ENCODE data around the gene POLD3. TPM values are rescaled to one million over a fixed set of nuclear protein-coding genes. Genes with fewer than 3 reads are reported as not detected.

The POLD3 gene
- total RNA-seq, 2 experiments from 2014 or later: 4.6 to 5.2 TPM

DNA sequence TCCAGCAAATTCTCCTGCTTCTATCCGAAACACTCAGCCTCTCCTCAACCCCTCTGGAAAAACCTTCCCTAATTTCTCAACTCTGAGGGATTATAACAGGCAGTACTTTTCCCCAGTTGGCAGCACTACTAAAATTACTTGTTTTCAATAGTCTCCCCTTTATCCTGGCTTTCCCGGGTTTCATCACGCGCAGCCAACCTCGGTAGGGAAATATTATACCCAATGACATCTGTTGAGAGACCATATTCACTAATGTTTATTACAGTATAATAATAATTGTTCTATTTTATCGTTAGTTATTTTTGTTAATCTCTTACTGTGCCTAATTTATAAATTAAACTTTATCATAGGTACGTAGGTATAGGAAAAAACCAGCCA is 330 bp upstream of the POLD3 start:
- Histone ChIP-seq H3K27me3 (ENCODE audit: control insufficient read depth in 1 of 2, insufficient read depth in 2 of 2, low read length in 2 of 2) (no peaks in the 10 kb centered on the region), H3K4me1 (ENCODE audit: insufficient read depth, low read length) (peaks cover 13% of the 10 kb centered on the region), H3K27ac (ENCODE audit: low read depth in 1 of 2, low read length in 2 of 2) (peak overlapping the region in 1 of 2 donors; percentile 90), H3K4me3 (ENCODE audit: low read length) (peak overlapping the region; percentile 84), H3K9me3 (ENCODE audit: control insufficient read depth in 1 of 2, insufficient read depth in 1 of 2, low read length in 2 of 2) (no peaks in the 10 kb centered on the region), H3K36me3 (ENCODE audit: insufficient read depth, low read length) (peaks cover 2% of the 10 kb centered on the region)
- TF ChIP-seq, protein P1, sequence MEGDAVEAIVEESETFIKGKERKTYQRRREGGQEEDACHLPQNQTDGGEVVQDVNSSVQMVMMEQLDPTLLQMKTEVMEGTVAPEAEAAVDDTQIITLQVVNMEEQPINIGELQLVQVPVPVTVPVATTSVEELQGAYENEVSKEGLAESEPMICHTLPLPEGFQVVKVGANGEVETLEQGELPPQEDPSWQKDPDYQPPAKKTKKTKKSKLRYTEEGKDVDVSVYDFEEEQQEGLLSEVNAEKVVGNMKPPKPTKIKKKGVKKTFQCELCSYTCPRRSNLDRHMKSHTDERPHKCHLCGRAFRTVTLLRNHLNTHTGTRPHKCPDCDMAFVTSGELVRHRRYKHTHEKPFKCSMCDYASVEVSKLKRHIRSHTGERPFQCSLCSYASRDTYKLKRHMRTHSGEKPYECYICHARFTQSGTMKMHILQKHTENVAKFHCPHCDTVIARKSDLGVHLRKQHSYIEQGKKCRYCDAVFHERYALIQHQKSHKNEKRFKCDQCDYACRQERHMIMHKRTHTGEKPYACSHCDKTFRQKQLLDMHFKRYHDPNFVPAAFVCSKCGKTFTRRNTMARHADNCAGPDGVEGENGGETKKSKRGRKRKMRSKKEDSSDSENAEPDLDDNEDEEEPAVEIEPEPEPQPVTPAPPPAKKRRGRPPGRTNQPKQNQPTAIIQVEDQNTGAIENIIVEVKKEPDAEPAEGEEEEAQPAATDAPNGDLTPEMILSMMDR (IDR thresholded peaks at IDR 0.05): no peak
- Mint-ChIP-seq H3K9me3 (no peaks in the 10 kb centered on the region), H3K36me3 (ENCODE audit: low read depth) (peaks cover 35% of the 10 kb centered on the region), H3K4me1 (ENCODE audit: low read depth) (peaks cover 28% of the 10 kb centered on the region), H3K27me3 (no peaks in the 10 kb centered on the region), H3K27ac (peak overlapping the region; percentile 92), H3K4me3 (peak overlapping the region; percentile 97)
- POLR2A ChIA-PET: interaction anchor here (0.9 to 1.9 kb wide), 5 partner anchors 13 to 831 kb away, joined by 4 to 51 read pairs (median 7); partner anchors contain the start of genes LIPT2, PGM2L1 and RAB6A
- CTCF ChIA-PET: interaction anchor here (1.9 kb wide), 1 partner anchor 99 kb away, joined by 5 read pairs; the partner anchor contains the start of gene LIPT2
- intact Hi-C loops (cut with DNase I, micrococcal nuclease): loop anchor here (2.0 to 10.0 kb wide), 10 partner anchors 99 to 1853 kb away; partner anchors contain the start of genes LIPT2 (in 2 of the 2), C2CD3 (in 1 of the 2), EMSY (in 1 of the 2) and PLEKHB1 (in 1 of the 2)
- DNase-seq (no peak), ATAC-seq (ENCODE audit: poor library complexity) (no peak)

DNA sequence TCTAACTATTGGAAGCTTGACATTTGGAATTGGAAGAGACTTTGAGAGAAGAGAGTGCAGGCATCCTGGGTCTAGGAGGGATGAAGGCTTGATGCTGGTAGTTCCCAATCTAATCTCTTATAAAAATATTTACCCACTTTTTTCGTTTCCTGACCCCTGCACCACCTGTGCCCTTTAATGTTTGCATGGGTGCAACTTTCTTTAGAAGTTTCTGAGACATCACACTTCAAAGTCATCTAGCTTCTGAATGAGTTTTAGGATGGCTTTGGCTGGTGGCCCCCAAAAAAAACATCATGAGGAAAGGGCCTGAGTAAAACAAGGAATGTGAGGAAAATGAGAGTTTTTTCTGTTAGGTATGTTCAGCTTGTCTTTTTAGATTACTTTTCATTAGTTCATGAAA is 1.1 kb downstream of the POLD3 start:
- CTCF ChIA-PET: interaction anchor here (0.6 to 1.9 kb wide), 3 partner anchors 100 to 158 kb away, joined by 3 to 5 read pairs (median 3); partner anchors contain the start of gene LIPT2
- peaks cover 42% of the 10 kb centered on the region for H3K36me3 Mint-ChIP-seq (ENCODE audit: low read depth)
- no peaks in the 10 kb centered on the region for H3K9me3 Mint-ChIP-seq
- Histone ChIP-seq H3K27me3 (ENCODE audit: control insufficient read depth in 1 of 2, insufficient read depth in 2 of 2, low read length in 2 of 2) (no peaks in the 10 kb centered on the region), H3K4me1 (ENCODE audit: insufficient read depth, low read length) (peaks cover 13% of the 10 kb centered on the region), H3K36me3 (ENCODE audit: insufficient read depth, low read length) (peaks cover 9% of the 10 kb centered on the region), H3K27ac (ENCODE audit: low read depth in 1 of 2, low read length in 2 of 2) (peak overlapping the region; percentile 85 to 90), H3K9me3 (ENCODE audit: control insufficient read depth in 1 of 2, insufficient read depth in 1 of 2, low read length in 2 of 2) (no peaks in the 10 kb centered on the region), H3K4me3 (ENCODE audit: low read length) (peak overlapping the region; percentile 84)
- DNase-seq (no peak), ATAC-seq (ENCODE audit: poor library complexity) (no peak)
- TF ChIP-seq, protein P1 (IDR thresholded peaks at IDR 0.05): no peak
- H3K4me1 Mint-ChIP-seq (ENCODE audit: low read depth): peaks cover 28% of the 10 kb centered on the region
- intact Hi-C loops (cut with DNase I, micrococcal nuclease): loop anchor here (2.0 to 10.0 kb wide), 10 partner anchors 101 to 1851 kb away; partner anchors contain the start of genes LIPT2 (in 2 of the 2), C2CD3 (in 1 of the 2), EMSY (in 1 of the 2) and PLEKHB1 (in 1 of the 2)
- H3K27ac Mint-ChIP-seq: peak overlapping the region; percentile 92
- POLR2A ChIA-PET: interaction anchor here (0.5 to 1.9 kb wide), 5 partner anchors 12 to 195 kb away, joined by 3 to 51 read pairs (median 7); partner anchors contain the start of genes LIPT2 and PGM2L1
- peak overlapping the region; percentile 97 for H3K4me3 Mint-ChIP-seq
- H3K27me3 Mint-ChIP-seq: no peaks in the 10 kb centered on the region

DNA sequence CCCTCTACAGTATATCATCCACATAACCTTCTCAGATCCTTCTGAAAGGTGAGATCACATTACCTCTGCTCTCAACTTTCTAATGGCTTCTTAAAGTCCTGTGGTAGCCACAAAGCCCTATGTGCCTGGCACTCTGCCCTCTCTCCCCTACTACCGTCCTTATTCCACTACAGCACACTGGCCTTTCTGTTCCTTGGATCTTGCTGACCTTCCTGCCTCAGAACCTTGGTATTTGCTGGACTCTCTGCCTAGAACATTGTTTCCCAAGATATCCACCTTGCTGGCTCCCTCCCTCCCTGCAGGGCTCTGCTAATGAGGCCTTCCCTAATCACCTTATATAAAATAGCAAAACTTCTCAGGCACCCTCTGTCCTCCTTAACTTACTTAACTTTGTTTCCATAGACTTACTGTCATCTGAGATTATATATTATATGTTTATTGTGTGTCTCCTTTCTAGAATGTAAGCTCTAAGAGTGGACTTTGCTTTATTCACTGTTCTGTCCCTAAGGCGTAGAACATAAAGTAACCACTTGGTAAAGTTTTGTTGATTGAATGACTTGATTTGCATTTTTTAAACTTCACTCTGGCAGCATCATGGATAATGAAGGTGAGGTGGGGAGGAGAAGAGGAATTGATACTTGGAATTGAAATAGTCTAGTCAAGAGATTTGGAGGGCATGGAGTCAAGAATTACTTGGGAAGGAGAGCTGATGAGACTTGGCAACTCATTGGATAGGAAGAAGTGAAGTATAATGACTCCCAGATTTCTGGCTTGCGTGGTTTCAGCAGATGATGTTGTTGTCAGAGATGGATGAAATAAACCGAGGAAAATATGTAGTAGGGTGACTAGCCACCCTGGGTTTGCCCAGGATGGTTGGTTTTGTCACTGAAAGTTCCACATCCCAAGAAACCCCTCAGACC is 10.5 kb downstream of the POLD3 start:
- ChIA-PET POLR2A (interaction anchor here (1.4 kb wide), 1 partner anchor 110 kb away, joined by 5 read pairs; the partner anchor contains the start of gene LIPT2), CTCF (no interaction called here)
- Histone ChIP-seq H3K27me3 (ENCODE audit: control insufficient read depth in 1 of 2, insufficient read depth in 2 of 2, low read length in 2 of 2) (no peaks in the 10 kb centered on the region), H3K9me3 (ENCODE audit: control insufficient read depth in 1 of 2, insufficient read depth in 1 of 2, low read length in 2 of 2) (no peaks in the 10 kb centered on the region), H3K27ac (ENCODE audit: low read depth in 1 of 2, low read length in 2 of 2) (no peak overlapping the region), H3K36me3 (ENCODE audit: insufficient read depth, low read length) (peaks cover 36% of the 10 kb centered on the region), H3K4me3 (ENCODE audit: low read length) (no peak overlapping the region), H3K4me1 (ENCODE audit: insufficient read depth, low read length) (no peaks in the 10 kb centered on the region)
- H3K4me1 Mint-ChIP-seq (ENCODE audit: low read depth): no peaks in the 10 kb centered on the region
- peaks cover 38% of the 10 kb centered on the region for H3K36me3 Mint-ChIP-seq (ENCODE audit: low read depth)
- H3K27me3 Mint-ChIP-seq: no peaks in the 10 kb centered on the region
- no peak overlapping the region for H3K4me3 Mint-ChIP-seq
- no peak for ATAC-seq (ENCODE audit: poor library complexity)
- no peaks in the 10 kb centered on the region for H3K9me3 Mint-ChIP-seq
- H3K27ac Mint-ChIP-seq: no peak overlapping the region
- intact Hi-C loops (cut with DNase I, micrococcal nuclease): no loop called here
- DNase-seq: no peak
- TF ChIP-seq, protein P1 (IDR thresholded peaks at IDR 0.05): no peak
